PC-3 (cell line): ENCODE results near the gene MYO3B. TPM values are rescaled to one million over a fixed set of nuclear protein-coding genes. Genes with fewer than 3 reads are reported as not detected.

Experiments used
- ATAC-seq: fragments of 200-7000 bp; cut with Tn5 transposase; 2 replicates; pipeline ENCODE4 v1.9.1; 2020; ENCODE audit warnings: mild to moderate bottlenecking, moderate library complexity
- BruUV-seq: library from RNA; stranded (reverse); fragments of 400-500 nt; replicated peaks from 2 replicates; lab custom pipeline; 2021; lab: Mats Ljungman, UMichigan
- CTCF ChIA-PET: fragments of 300-600 bp; sonication (Branson Sonifier 250); formaldehyde crosslinking; loops from one replicate; lab custom pipeline; 2022; ENCODE audit warnings: antibody characterized with exemption; lab: Charles Lee
- POLR2A ChIA-PET: fragments of 300-600 bp; sonication (Branson Sonifier 250); formaldehyde crosslinking; loops from one replicate; lab custom pipeline; 2022; ENCODE audit warnings: antibody characterized with exemption; ENCODE audit not compliant: unreplicated experiment; lab: Charles Lee
- DNase-seq: peaks from one replicate; pipeline ENCODE4 v3.0.0-alpha.2; 2015
- H2AFZ ChIP-seq: fragments of 300-600 bp; sonication (generic); 2 replicates; pipeline ENCODE4 v1.6.0; 2016; ENCODE audit warnings: antibody characterized with exemption, low read length
- H3F3A ChIP-seq: fragments of 300-600 bp; sonication (generic); one replicate; pipeline ENCODE4 v1.6.0; 2017; ENCODE audit warnings: antibody characterized with exemption, low read length, control low read depth, mild to moderate bottlenecking; ENCODE audit not compliant: unreplicated experiment
- H3K27ac ChIP-seq: fragments of 300-600 bp; sonication (generic); 2 replicates; pipeline ENCODE4 v1.5.1; 2016; ENCODE audit warnings: mild to moderate bottlenecking, low read length
- H3K27me3 ChIP-seq: fragments of 300-600 bp; sonication (generic); 2 replicates; pipeline ENCODE4 v1.6.1; 2016; ENCODE audit warnings: low read length, mixed read lengths
- H3K36me3 ChIP-seq: fragments of 300-600 bp; sonication (generic); 2 replicates; pipeline ENCODE4 v1.6.1; 2016; ENCODE audit warnings: low read depth, mixed run types, low read length, mixed read lengths
- H3K4me1 ChIP-seq: fragments of 300-600 bp; sonication (generic); 2 replicates; pipeline ENCODE4 v1.5.1; 2016; ENCODE audit warnings: low read length; ENCODE audit not compliant: insufficient read depth
- H3K4me2 ChIP-seq: fragments of 300-600 bp; sonication (generic); 2 replicates; pipeline ENCODE4 v1.6.0; 2016; ENCODE audit warnings: low read length
- H3K4me3 ChIP-seq: fragments of 300-600 bp; sonication (generic); 2 replicates; pipeline ENCODE4 v1.5.1; 2016; ENCODE audit warnings: mild to moderate bottlenecking, low read length, mixed read lengths
- H3K79me2 ChIP-seq: fragments of 300-600 bp; sonication (generic); 2 replicates; pipeline ENCODE4 v1.6.1; 2017; ENCODE audit warnings: low read length, mixed read lengths
- H3K9ac ChIP-seq: fragments of 300-600 bp; sonication (generic); 2 replicates; pipeline ENCODE4 v1.6.0; 2016; ENCODE audit warnings: mild to moderate bottlenecking, low read length
- H3K9me2 ChIP-seq: fragments of 300-600 bp; sonication (generic); replicated peaks from 2 replicates; pipeline ENCODE4 v1.6.1; 2016; ENCODE audit warnings: mixed run types, low read length, mixed read lengths
- H3K9me3 ChIP-seq: fragments of 300-600 bp; sonication (generic); 2 replicates; pipeline ENCODE4 v1.6.1; 2016; ENCODE audit warnings: low read length, mixed read lengths
- H4K20me1 ChIP-seq: fragments of 300-600 bp; sonication (generic); 2 replicates; pipeline ENCODE4 v1.6.1; 2016; ENCODE audit warnings: low read length, mixed read lengths
- EZH2 ChIP-seq: fragments of 300-600 bp; sonication (generic); IDR thresholded peaks from one replicate; pipeline ENCODE4 v1.6.1; 2017; ENCODE audit warnings: antibody characterized with exemption, mild to moderate bottlenecking, low read length; ENCODE audit not compliant: unreplicated experiment
- EZH2phosphoT487 ChIP-seq: fragments of 300-600 bp; sonication (generic); IDR thresholded peaks from 2 replicates; pipeline ENCODE4 v1.6.1; 2018; ENCODE audit warnings: mild to moderate bottlenecking, antibody characterized with exemption, low read length, borderline replicate concordance
- intact Hi-C: fragments of 100-400 bp; cut with micrococcal nuclease; formaldehyde crosslinking; loops from 2 replicates; pipeline ENCODE4 v1.9.0; 2023
- total RNA-seq: library from RNA; depleted of rRNA; stranded (reverse); fragments of >200 nt; gene quantifications from 2 replicates; pipeline ENCODE4 v1.2.3, GENCODE V29; 2014
- TF ChIP-seq, protein P1 (sequence below): fragments of 300-600 bp; sonication (generic); conservative IDR thresholded peaks from 2 replicates; pipeline ENCODE4 v1.5.1; 2017; ENCODE audit warnings: antibody characterized with exemption, low read depth, mild to moderate bottlenecking, low read length

The MYO3B gene
- total RNA-seq, 1 experiment from 2014 or later, result 1.1 TPM

GRCh38 chr2:170530803-170531564 is 353.0 kb downstream of the MYO3B start:
- peak overlapping the region; percentile 56 for H2AFZ ChIP-seq
- H3K4me2 ChIP-seq, result peak overlapping the region; percentile 72
- no peaks in the 10 kb centered on the region for H4K20me1 ChIP-seq
- no peak overlapping the region for H3K9ac ChIP-seq
- no peaks in the 10 kb centered on the region for H3K79me2 ChIP-seq
- ChIA-PET POLR2A (interaction anchor here (0.6 kb wide), 2 partner anchors 301 to 351 kb away, joined by 3 to 8 read pairs; no protein-coding TSS in a partner anchor), CTCF (interaction anchor here (0.7 kb wide), 1 partner anchor 106 kb away, joined by 3 read pairs; no protein-coding TSS in a partner anchor)
- no peak for TF ChIP-seq EZH2
- TF ChIP-seq, protein P1, sequence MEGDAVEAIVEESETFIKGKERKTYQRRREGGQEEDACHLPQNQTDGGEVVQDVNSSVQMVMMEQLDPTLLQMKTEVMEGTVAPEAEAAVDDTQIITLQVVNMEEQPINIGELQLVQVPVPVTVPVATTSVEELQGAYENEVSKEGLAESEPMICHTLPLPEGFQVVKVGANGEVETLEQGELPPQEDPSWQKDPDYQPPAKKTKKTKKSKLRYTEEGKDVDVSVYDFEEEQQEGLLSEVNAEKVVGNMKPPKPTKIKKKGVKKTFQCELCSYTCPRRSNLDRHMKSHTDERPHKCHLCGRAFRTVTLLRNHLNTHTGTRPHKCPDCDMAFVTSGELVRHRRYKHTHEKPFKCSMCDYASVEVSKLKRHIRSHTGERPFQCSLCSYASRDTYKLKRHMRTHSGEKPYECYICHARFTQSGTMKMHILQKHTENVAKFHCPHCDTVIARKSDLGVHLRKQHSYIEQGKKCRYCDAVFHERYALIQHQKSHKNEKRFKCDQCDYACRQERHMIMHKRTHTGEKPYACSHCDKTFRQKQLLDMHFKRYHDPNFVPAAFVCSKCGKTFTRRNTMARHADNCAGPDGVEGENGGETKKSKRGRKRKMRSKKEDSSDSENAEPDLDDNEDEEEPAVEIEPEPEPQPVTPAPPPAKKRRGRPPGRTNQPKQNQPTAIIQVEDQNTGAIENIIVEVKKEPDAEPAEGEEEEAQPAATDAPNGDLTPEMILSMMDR, result no peak
- no peak for TF ChIP-seq EZH2phosphoT487
- H3K36me3 ChIP-seq, result no peaks in the 10 kb centered on the region
- DNase-seq (no peak), ATAC-seq (no peak)
- no TSS peak for BruUV-seq
- H3K9me3 ChIP-seq, result no peaks in the 10 kb centered on the region
- peaks cover 16% of the 10 kb centered on the region for H3K4me1 ChIP-seq
- H3K4me3 ChIP-seq, result peak overlapping the region; percentile 47; the same call in 1 of the 2 replicates
- H3K9me2 ChIP-seq, result no peaks in the 10 kb centered on the region
- intact Hi-C loops, result loop anchor here (5.0 kb wide), 1 partner anchor 109 kb away; no protein-coding TSS in a partner anchor
- H3F3A ChIP-seq, result no peaks in the 10 kb centered on the region
- no peaks in the 10 kb centered on the region for H3K27me3 ChIP-seq
- no peak overlapping the region for H3K27ac ChIP-seq

DNA sequence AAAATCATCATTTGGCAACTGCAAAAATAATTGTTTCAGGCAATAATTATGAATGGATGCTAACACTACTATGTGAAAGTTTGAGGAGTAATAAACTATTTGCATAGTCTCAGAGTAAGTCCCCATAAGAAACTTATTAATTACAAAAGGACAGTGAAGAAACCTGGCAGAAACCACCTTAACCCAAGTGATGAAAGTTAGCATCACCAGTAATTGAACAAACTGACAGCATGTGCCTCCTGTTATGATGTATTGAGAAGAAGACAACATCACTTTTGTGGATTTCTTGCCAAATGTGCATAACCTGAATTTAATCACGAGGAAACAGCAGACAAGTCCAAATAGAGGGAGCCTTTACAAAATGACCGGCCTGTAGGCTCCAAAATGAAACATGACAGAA is 353.9 kb downstream of the MYO3B start:
- no peaks in the 10 kb centered on the region for H3F3A ChIP-seq
- no peaks in the 10 kb centered on the region for H3K36me3 ChIP-seq
- no peak overlapping the region for H3K9ac ChIP-seq
- peaks cover 13% of the 10 kb centered on the region for H3K4me1 ChIP-seq
- no peaks in the 10 kb centered on the region for H3K79me2 ChIP-seq
- H3K27me3 ChIP-seq, result no peaks in the 10 kb centered on the region
- intact Hi-C loops, result loop anchor here (5.0 kb wide), 1 partner anchor 110 kb away; no protein-coding TSS in a partner anchor
- H2AFZ ChIP-seq, result no peak overlapping the region
- H3K4me3 ChIP-seq, result no peak overlapping the region
- H3K4me2 ChIP-seq, result no peak overlapping the region
- ATAC-seq (no peak), DNase-seq (no peak)
- no TSS peak for BruUV-seq
- no peaks in the 10 kb centered on the region for H3K9me2 ChIP-seq
- no peaks in the 10 kb centered on the region for H4K20me1 ChIP-seq
- ChIA-PET CTCF (no interaction called here), POLR2A (no interaction called here)
- no peak for TF ChIP-seq EZH2phosphoT487
- no peak for TF ChIP-seq EZH2
- TF ChIP-seq, protein P1, result no peak
- no peak overlapping the region for H3K27ac ChIP-seq
- H3K9me3 ChIP-seq, result no peaks in the 10 kb centered on the region

DNA sequence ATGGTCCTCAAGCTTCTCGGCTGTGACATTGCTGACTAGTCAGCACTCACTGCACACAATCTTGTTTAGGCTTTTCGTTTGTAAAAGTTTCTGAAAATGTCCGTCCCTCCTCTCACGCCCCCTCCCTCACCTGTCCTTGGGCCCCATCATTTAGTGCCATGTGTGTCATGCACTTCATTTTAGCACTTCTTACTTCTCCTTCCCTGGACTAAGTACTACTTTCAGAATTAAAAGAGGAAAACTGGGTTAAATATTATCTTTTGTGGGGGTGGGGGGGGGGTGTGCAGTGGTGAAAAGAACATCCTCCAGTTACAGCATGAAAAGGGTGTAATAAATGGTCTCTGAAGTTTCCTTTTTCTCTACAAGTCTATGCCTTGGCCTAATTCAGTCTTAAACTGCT is 355.2 kb downstream of the MYO3B start:
- Histone ChIP-seq H3K27ac (no peak overlapping the region), H4K20me1 (no peaks in the 10 kb centered on the region), H3K27me3 (no peaks in the 10 kb centered on the region), H2AFZ (no peak overlapping the region), H3K4me3 (no peak overlapping the region), H3K36me3 (no peaks in the 10 kb centered on the region), H3K9me2 (no peaks in the 10 kb centered on the region), H3K9ac (no peak overlapping the region), H3K4me2 (no peak overlapping the region), H3K4me1 (peaks cover 13% of the 10 kb centered on the region), H3F3A (no peaks in the 10 kb centered on the region), H3K79me2 (no peaks in the 10 kb centered on the region), H3K9me3 (no peaks in the 10 kb centered on the region)
- TF ChIP-seq, protein P1, result no peak
- TF ChIP-seq EZH2phosphoT487 (no peak), EZH2 (no peak)
- ChIA-PET POLR2A (no interaction called here), CTCF (no interaction called here)
- no peak for DNase-seq
- no peak for ATAC-seq
- no TSS peak for BruUV-seq
- intact Hi-C loops, result loop anchor here (5.0 kb wide), 1 partner anchor 111 kb away; no protein-coding TSS in a partner anchor
